Measurements from ENCODE around the gene LHCGR. TPM values are rescaled to one million over a fixed set of nuclear protein-coding genes. Genes with fewer than 3 reads are reported as not detected.

The LHCGR gene
- total and polyA plus RNA-seq, 2 of the 4 experiments (the other 2 are of a cell fraction) = 0.10 to 0.18 TPM

DNA sequence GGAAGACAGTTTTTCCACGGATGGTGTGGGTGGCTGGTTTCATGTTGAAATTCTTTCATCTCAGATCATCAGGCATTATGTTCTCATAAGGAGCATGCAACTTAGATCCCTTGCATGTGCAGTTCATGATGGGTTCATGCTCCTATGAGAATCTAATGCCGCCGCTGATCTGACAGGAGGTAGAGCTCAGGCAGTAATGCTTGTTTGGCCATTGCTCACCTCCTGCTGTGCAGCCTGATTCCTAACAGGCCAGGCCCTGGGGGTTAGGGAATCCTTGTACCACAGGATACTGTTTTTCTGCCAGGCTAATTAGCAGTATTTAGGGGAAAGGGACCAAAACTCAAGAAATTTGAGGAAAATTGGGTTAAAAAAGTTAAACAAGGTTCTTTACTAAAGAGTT is 5.3 kb upstream of the LHCGR start:
- Histone ChIP-seq H4K8ac (ENCODE audit: low read depth in 2 of 2, low read length in 2 of 2) (no peak overlapping the region), H3K27ac (ENCODE audit: insufficient read depth, low read length) (no peak overlapping the region), H3K36me3 (ENCODE audit: control insufficient read depth, insufficient read depth, low read length) (no peaks in the 10 kb centered on the region), H3K23ac (ENCODE audit: low read depth, low read length) (no peak overlapping the region), H2BK5ac (ENCODE audit: low read depth, low read length, poor library complexity, severe bottlenecking) (no peak overlapping the region), H3K4ac (ENCODE audit: low read depth, low read length) (no peak overlapping the region), H3K14ac (replicated peaks; ENCODE audit: low read depth, low read length) (no peak overlapping the region), H2BK20ac (ENCODE audit: low read depth, low read length) (no peak overlapping the region), H3K9ac (ENCODE audit: low read depth, low read length) (no peak overlapping the region), H4K20me1 (ENCODE audit: insufficient read depth, low read length) (no peaks in the 10 kb centered on the region), H3K79me1 (ENCODE audit: low read depth in 1 of 2, low read length in 2 of 2) (no peaks in the 10 kb centered on the region), H3K4me2 (ENCODE audit: low read depth, low read length) (no peak overlapping the region), H3K18ac (ENCODE audit: low read depth, low read length) (no peak overlapping the region), H2BK15ac (ENCODE audit: low read depth, low read length) (no peak overlapping the region), H2AK9ac (replicated peaks; ENCODE audit: low read depth, low read length, poor library complexity) (no peak overlapping the region), H4K5ac (ENCODE audit: low read depth, low read length) (no peak overlapping the region), H3K4me3 (ENCODE audit: insufficient read depth, low read depth, low read length) (no peak overlapping the region), H2AK5ac (ENCODE audit: low read depth, low read length) (no peak overlapping the region), H3K9me3 (ENCODE audit: control insufficient read depth, insufficient read depth, low read length) (no peaks in the 10 kb centered on the region), H3K27me3 (ENCODE audit: control insufficient read depth, insufficient read depth, low read length) (peaks cover 5% of the 10 kb centered on the region), H4K91ac (ENCODE audit: insufficient read depth, low read depth, low read length) (no peak overlapping the region), H2AFZ (replicated peaks; ENCODE audit: low read length, poor library complexity) (no peak overlapping the region), H3K56ac (ENCODE audit: extremely low read depth, insufficient read depth, low read length) (no peak overlapping the region), H3K4me1 (ENCODE audit: control insufficient read depth, insufficient read depth, low read length) (no peaks in the 10 kb centered on the region), H2BK120ac (ENCODE audit: low read depth, low read length) (no peak overlapping the region), H3K9me1 (ENCODE audit: insufficient read depth, low read length) (no peaks in the 10 kb centered on the region)
- ATAC-seq (ENCODE audit: low read depth) (no peak), DNase-seq (no peak)
- no TSS peak for BruUV-seq (replicated peaks)
- TF ChIP-seq FOS (IDR thresholded peaks at IDR 0.05; ENCODE audit: low read depth, low read length) = no peak
- no peak for TF ChIP-seq RCOR1 (IDR thresholded peaks at IDR 0.05; ENCODE audit: insufficient replicate concordance, low read length)
- TF ChIP-seq MAFK (IDR thresholded peaks at IDR 0.05; ENCODE audit: low read depth, low read length) = no peak
- TF ChIP-seq, protein P1, sequence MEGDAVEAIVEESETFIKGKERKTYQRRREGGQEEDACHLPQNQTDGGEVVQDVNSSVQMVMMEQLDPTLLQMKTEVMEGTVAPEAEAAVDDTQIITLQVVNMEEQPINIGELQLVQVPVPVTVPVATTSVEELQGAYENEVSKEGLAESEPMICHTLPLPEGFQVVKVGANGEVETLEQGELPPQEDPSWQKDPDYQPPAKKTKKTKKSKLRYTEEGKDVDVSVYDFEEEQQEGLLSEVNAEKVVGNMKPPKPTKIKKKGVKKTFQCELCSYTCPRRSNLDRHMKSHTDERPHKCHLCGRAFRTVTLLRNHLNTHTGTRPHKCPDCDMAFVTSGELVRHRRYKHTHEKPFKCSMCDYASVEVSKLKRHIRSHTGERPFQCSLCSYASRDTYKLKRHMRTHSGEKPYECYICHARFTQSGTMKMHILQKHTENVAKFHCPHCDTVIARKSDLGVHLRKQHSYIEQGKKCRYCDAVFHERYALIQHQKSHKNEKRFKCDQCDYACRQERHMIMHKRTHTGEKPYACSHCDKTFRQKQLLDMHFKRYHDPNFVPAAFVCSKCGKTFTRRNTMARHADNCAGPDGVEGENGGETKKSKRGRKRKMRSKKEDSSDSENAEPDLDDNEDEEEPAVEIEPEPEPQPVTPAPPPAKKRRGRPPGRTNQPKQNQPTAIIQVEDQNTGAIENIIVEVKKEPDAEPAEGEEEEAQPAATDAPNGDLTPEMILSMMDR (conservative IDR thresholded peaks at IDR 0.05; ENCODE audit: low read depth, low read length) = no peak
- TF ChIP-seq MAZ (IDR thresholded peaks at IDR 0.05; ENCODE audit: borderline replicate concordance, low read depth, low read length) = no peak
- TF ChIP-seq SMC3 (IDR thresholded peaks at IDR 0.05; ENCODE audit: low read depth, low read length) = no peak
- no peak for TF ChIP-seq POLR2A (IDR thresholded peaks at IDR 0.05; ENCODE audit: low read depth, low read length)
- CTCF ChIA-PET = no interaction called here
- intact Hi-C loops (cut with micrococcal nuclease) = no loop called here
- in situ Hi-C loops (cut with MboI; ENCODE audit: low sequenced_read_pairs) = no loop called here
- POLR2A ChIA-PET (ENCODE audit: unreplicated experiment) = no interaction called here
- dilution Hi-C loops (cut with HindIII; ENCODE audit: low sequenced_read_pairs, unreplicated experiment) = no loop called here
- WGBS, 2 experiments (ENCODE audit: extremely low coverage in 2 of 2, insufficient read length in 1 of 2) = no CpG with 5 or more reads among the region's 3 CpGs
